Ovary (tissue), 9 donors: ENCODE data around the gene SLC45A3. TPM values are rescaled to one million over a fixed set of nuclear protein-coding genes. Genes with fewer than 3 reads are reported as not detected.

Source experiments
- DNase-seq, 5 donors: peaks; one replicate each; pipeline ENCODE4 v3.0.0-alpha.2; 2019 to 2020
- H3K27ac ChIP-seq, 2 donors: fragments of 200-600 bp; one replicate each; pipeline versions ENCODE4 v1.5.1 to v1.8.0; 2019 to 2022
- H3K27me3 ChIP-seq: fragments of 200-600 bp; one replicate; pipeline ENCODE4 v1.8.0; 2022
- H3K36me3 ChIP-seq: fragments of 200-600 bp; sonication (generic); one replicate; pipeline ENCODE4 v1.5.1; 2019
- H3K4me1 ChIP-seq: one replicate; pipeline ENCODE4 v1.8.1; 2013; ENCODE audit warnings: mild to moderate bottlenecking, moderate library complexity; ENCODE audit not compliant: insufficient read depth
- H3K4me3 ChIP-seq: fragments of 200-600 bp; sonication (generic); one replicate; pipeline ENCODE4 v1.5.1; 2017
- H3K9me3 ChIP-seq, 2 donors: fragments of 200-600 bp in 1 of 2; sonication (generic) in 1 of 2; one replicate each; pipeline versions ENCODE4 v1.5.1 to v1.8.1; 2013 to 2019; ENCODE audit warnings: mild to moderate bottlenecking in 1 of 2, moderate library complexity in 1 of 2
- EP300 ChIP-seq: sonication (generic); formaldehyde crosslinking; IDR thresholded peaks from one replicate; pipeline ENCODE4 v1.6.1; 2017; ENCODE audit warnings: antibody characterized with exemption
- POLR2A ChIP-seq: fragments of 450-650 bp; IDR thresholded peaks from one replicate; pipeline ENCODE4 v1.6.1; 2017; ENCODE audit warnings: antibody characterized with exemption, mild to moderate bottlenecking, moderate library complexity
- WGBS, 3 donors: extraction: QIAGEN DNeasy Blood & Tissue Kit in 1 of 3; methylation state at CpG; one replicate each; pipeline versions ENCODE4 v1.1.5 to v1.1.7; 2013 to 2017; 5-methylcytosine and 5-hydroxymethylcytosine counted together
- intact Hi-C, 4 donors: fragments of 100-400 bp; cut with DNase I; formaldehyde crosslinking; loops; one replicate each; pipeline versions ENCODE4 v1.11.0 to v1.15.1; 2022 to 2023
- polyA plus RNA-seq, 2 donors: library from polyadenylated mRNA; stranded (reverse); fragments of 200-250 nt in 1 of 2; fragments of 350-450 nt in 1 of 2; fragmentation: Illumina TruSeq in 1 of 2; extraction: RNeasy Lipid Tissue Mini Kit (QIAGEN cat#74804) in 1 of 2; gene quantifications; one replicate each; pipeline ENCODE4 v1.2.3, GENCODE V29; 2013 to 2014
- total RNA-seq, 7 donors: library from RNA; depleted of rRNA in 2 of 7; stranded (reverse); fragments of >200 nt in 2 of 7; fragmentation: NEBNext Ultra II Directional in 3 of 7; extraction: Animal tissue kit (Norgen Biotek cat#: 25700) in 3 of 7; gene quantifications; one replicate each; pipeline versions ENCODE4 v1.1.0 to v1.2.4, GENCODE V29; 2016 to 2023
- TF ChIP-seq, protein P1 (sequence below), 3 donors: fragments of 450-650 bp in 2 of 3; fragments of 200-600 bp in 1 of 3; IDR thresholded peaks; one replicate each; pipeline versions ENCODE4 v1.5.1 to v1.8.0; 2016 to 2022; ENCODE audit warnings: antibody characterized with exemption in 3 of 3, mild to moderate bottlenecking in 1 of 3
- donor health status: DM: no; HTN: no; CAD: no; lungs with moderate emphysema.
- donor health status: DM: no; HTN: no; CAD: no.
- donor health status: Bipolar disorder and iron deficiency.
- donor health status: DM: yes; HTN: yes; CAD: no.
- donor health status: DM: no; HTN: no; CAD: no.
- donor health status: DM: yes; HTN: yes; CAD: no.

The SLC45A3 gene
- total and polyA plus RNA-seq, 9 donors, result 1.5 to 9.5 (median 5.1) TPM

GRCh38 chr1:205672395-205672889, 7.9 kb downstream of the SLC45A3 start:
- Histone ChIP-seq H3K27me3 (no peaks in the 10 kb centered on the region), H3K36me3 (no peaks in the 10 kb centered on the region), H3K4me1 (peaks cover 3% of the 10 kb centered on the region), H3K9me3 (no peaks in the 10 kb centered on the region), H3K27ac (no peak overlapping the region), H3K4me3 (no peak overlapping the region)
- no peak for DNase-seq
- WGBS, 3 donors, result 79 to 86% (median 83%) methylated on average over 11 of the region's 11 CpGs
- TF ChIP-seq EP300 (no peak), POLR2A (no peak)
- TF ChIP-seq, protein P1, sequence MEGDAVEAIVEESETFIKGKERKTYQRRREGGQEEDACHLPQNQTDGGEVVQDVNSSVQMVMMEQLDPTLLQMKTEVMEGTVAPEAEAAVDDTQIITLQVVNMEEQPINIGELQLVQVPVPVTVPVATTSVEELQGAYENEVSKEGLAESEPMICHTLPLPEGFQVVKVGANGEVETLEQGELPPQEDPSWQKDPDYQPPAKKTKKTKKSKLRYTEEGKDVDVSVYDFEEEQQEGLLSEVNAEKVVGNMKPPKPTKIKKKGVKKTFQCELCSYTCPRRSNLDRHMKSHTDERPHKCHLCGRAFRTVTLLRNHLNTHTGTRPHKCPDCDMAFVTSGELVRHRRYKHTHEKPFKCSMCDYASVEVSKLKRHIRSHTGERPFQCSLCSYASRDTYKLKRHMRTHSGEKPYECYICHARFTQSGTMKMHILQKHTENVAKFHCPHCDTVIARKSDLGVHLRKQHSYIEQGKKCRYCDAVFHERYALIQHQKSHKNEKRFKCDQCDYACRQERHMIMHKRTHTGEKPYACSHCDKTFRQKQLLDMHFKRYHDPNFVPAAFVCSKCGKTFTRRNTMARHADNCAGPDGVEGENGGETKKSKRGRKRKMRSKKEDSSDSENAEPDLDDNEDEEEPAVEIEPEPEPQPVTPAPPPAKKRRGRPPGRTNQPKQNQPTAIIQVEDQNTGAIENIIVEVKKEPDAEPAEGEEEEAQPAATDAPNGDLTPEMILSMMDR (IDR thresholded peaks at IDR 0.05), result no peak
- intact Hi-C loops, result no loop called here

GRCh38 chr1:205670611-205671430, 9.5 kb downstream of the SLC45A3 start:
- H3K4me3 ChIP-seq, result no peak overlapping the region
- WGBS, 3 donors, result 75% methylated on average over 13 of the region's 13 CpGs
- TF ChIP-seq EP300 (no peak), POLR2A (no peak)
- TF ChIP-seq, protein P1 (IDR thresholded peaks at IDR 0.05), result no peak

GRCh38 chr1:205670150-205670446, 10.2 kb downstream of the SLC45A3 start:
- Histone ChIP-seq H3K36me3 (no peaks in the 10 kb centered on the region), H3K27ac (no peak overlapping the region), H3K4me3 (no peak overlapping the region), H3K4me1 (peaks cover 2% of the 10 kb centered on the region), H3K9me3 (no peaks in the 10 kb centered on the region), H3K27me3 (no peaks in the 10 kb centered on the region)
- TF ChIP-seq EP300 (no peak), POLR2A (no peak)
- TF ChIP-seq, protein P1 (IDR thresholded peaks at IDR 0.05), result no peak
- DNase-seq, result no peak
- WGBS, 3 donors, result 86 to 88% (median 86%) methylated on average over 5 of the region's 5 CpGs
- intact Hi-C loops, result no loop called here

More at GRCh38 chr1:205670611-205671430, 9.5 kb downstream of the SLC45A3 start:
- Histone ChIP-seq H3K9me3 (no peaks in the 10 kb centered on the region), H3K36me3 (no peaks in the 10 kb centered on the region), H3K4me1 (peaks cover 2% of the 10 kb centered on the region), H3K27me3 (no peaks in the 10 kb centered on the region), H3K27ac (no peak overlapping the region)
- intact Hi-C loops, result no loop called here
- DNase-seq, result no peak

DNA sequence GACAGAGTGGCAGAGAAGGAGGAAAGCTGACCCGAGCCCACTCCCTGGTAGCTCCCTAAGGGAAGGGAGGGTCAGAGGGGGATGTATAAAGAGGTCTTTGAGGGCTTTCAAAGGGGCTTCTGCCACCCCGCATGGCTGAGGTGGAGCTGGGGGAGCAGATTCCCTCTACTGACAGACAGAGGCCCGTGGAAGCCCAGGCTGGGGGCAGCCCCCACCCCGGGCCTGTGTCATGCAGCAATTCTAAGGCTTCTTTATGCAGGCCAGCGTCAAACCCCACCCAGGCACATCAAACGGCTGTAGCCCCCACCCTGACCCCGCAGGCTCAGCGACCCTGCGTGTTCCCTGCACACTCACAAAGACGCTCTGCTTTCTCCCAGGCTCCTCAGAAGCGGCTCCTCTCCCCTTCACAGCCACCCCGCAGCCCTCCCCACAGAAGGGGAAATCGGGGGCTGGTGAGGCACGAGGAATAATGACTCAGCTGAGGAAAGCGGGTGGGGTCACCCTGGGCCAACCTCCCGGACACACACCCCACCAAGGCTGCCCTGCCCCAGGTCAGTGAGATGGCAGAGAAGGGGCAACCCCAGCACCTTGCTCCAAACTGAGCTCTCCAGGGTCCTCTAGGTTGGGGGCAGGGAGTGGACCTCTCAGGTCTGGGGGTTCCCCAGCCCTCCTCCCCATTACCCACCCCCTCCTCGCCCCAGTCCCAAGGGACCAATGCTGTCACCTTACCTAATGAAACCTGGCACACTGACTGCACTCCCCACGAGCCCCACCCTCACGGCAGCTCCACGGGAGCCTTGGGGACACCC, 10.8 kb downstream of the SLC45A3 start:
- no peaks in the 10 kb centered on the region for H3K36me3 ChIP-seq

More for the DNA sequence above, 10.8 kb downstream of the SLC45A3 start:
- no peak for DNase-seq
- no peaks in the 10 kb centered on the region for H3K9me3 ChIP-seq
- no peak overlapping the region for H3K4me3 ChIP-seq
- intact Hi-C loops, result loop anchor here in 2 of 4 donors (10.0 kb wide), 2 partner anchors 45 to 305 kb away; no protein-coding TSS in a partner anchor
- H3K27ac ChIP-seq, result no peak overlapping the region
- TF ChIP-seq, protein P1 (IDR thresholded peaks at IDR 0.05), result no peak
- TF ChIP-seq POLR2A (no peak), EP300 (no peak)
- 69 to 72% (median 71%) methylated on average over 20 of the region's 20 CpGs for WGBS, 3 donors
- H3K4me1 ChIP-seq, result peaks cover 2% of the 10 kb centered on the region
- no peaks in the 10 kb centered on the region for H3K27me3 ChIP-seq
